ENCODE measurements around the gene UBE2E3.

Gene UBE2E3

GRCh38 chr2:181104512-181105115, 124.2 kb downstream of the UBE2E3 start:
- Histone ChIP-seq H2AFZ (ENCODE audit: low read depth, low read length) (no peak overlapping the region), H3K9ac (ENCODE audit: low read length) (no peak overlapping the region), H2BK120ac (ENCODE audit: low read depth, low read length) (no peak overlapping the region), H2BK15ac (ENCODE audit: low read depth, poor library complexity, severe bottlenecking) (no peak overlapping the region), H3K79me1 (replicated peaks; ENCODE audit: low read length, poor library complexity, severe bottlenecking) (no peaks in the 10 kb centered on the region), H4K8ac (ENCODE audit: low read length) (no peak overlapping the region), H3K27ac (ENCODE audit: low read length, poor library complexity, severe bottlenecking) (no peak overlapping the region), H3K23ac (ENCODE audit: low read length in 2 of 2) (no peak overlapping the region), H2BK12ac (ENCODE audit: low read length in 2 of 2) (no peak overlapping the region), H2AK5ac (ENCODE audit: low read length, severe bottlenecking) (no peak overlapping the region), H2BK5ac (ENCODE audit: low read depth, low read length, poor library complexity, severe bottlenecking) (no peak overlapping the region), H3K27me3 (ENCODE audit: control insufficient read depth in 1 of 2, insufficient read depth in 1 of 2, low read length in 2 of 2) (no peaks in the 10 kb centered on the region), H3K4me1 (ENCODE audit: control insufficient read depth, insufficient read depth, low read depth, low read length) (peaks cover 3% of the 10 kb centered on the region), H3K4me2 (ENCODE audit: low read length, poor library complexity, severe bottlenecking) (no peak overlapping the region), H3K36me3 (ENCODE audit: control insufficient read depth in 1 of 2, insufficient read depth in 2 of 2, low read depth in 1 of 2, low read length in 2 of 2) (no peaks in the 10 kb centered on the region), H4K91ac (ENCODE audit: low read length) (no peak overlapping the region), H3K18ac (ENCODE audit: low read depth in 1 of 2, low read length in 2 of 2) (no peak overlapping the region), H3K9me3 (ENCODE audit: control insufficient read depth, low read length) (no peaks in the 10 kb centered on the region), H3K4ac (ENCODE audit: low read depth in 1 of 2, low read length in 2 of 2) (no peak overlapping the region), H3K14ac (ENCODE audit: low read length in 2 of 2) (no peak overlapping the region), H3K4me3 (ENCODE audit: insufficient read depth in 1 of 2, low read depth in 1 of 2, low read length in 2 of 2) (no peak overlapping the region)
- WGBS = 32% methylated on average over 3 of the region's 7 CpGs
- DNase-seq = peak; percentile 70

- Histone ChIP-seq H3K27ac (ENCODE audit: low read length, poor library complexity, severe bottlenecking) (no peak overlapping the region), H3K79me1 (replicated peaks; ENCODE audit: low read length, poor library complexity, severe bottlenecking) (no peaks in the 10 kb centered on the region), H3K9ac (ENCODE audit: low read length) (no peak overlapping the region), H3K23ac (ENCODE audit: low read length in 2 of 2) (no peak overlapping the region), H3K18ac (ENCODE audit: low read depth in 1 of 2, low read length in 2 of 2) (no peak overlapping the region), H2BK12ac (ENCODE audit: low read length in 2 of 2) (no peak overlapping the region), H2AK5ac (ENCODE audit: low read length, severe bottlenecking) (no peak overlapping the region), H3K4me3 (ENCODE audit: insufficient read depth in 1 of 2, low read depth in 1 of 2, low read length in 2 of 2) (no peak overlapping the region), H3K4me2 (ENCODE audit: low read length, poor library complexity, severe bottlenecking) (no peak overlapping the region), H3K36me3 (ENCODE audit: control insufficient read depth in 1 of 2, insufficient read depth in 2 of 2, low read depth in 1 of 2, low read length in 2 of 2) (no peaks in the 10 kb centered on the region), H2AFZ (ENCODE audit: low read depth, low read length) (no peak overlapping the region), H3K14ac (ENCODE audit: low read length in 2 of 2) (no peak overlapping the region), H4K8ac (ENCODE audit: low read length) (no peak overlapping the region), H4K91ac (ENCODE audit: low read length) (no peak overlapping the region), H2BK15ac (ENCODE audit: low read depth, poor library complexity, severe bottlenecking) (no peak overlapping the region), H2BK5ac (ENCODE audit: low read depth, low read length, poor library complexity, severe bottlenecking) (no peak overlapping the region), H2BK120ac (ENCODE audit: low read depth, low read length) (no peak overlapping the region), H3K4me1 (ENCODE audit: control insufficient read depth, insufficient read depth, low read depth, low read length) (peaks cover 3% of the 10 kb centered on the region), H3K27me3 (ENCODE audit: control insufficient read depth in 1 of 2, insufficient read depth in 1 of 2, low read length in 2 of 2) (no peaks in the 10 kb centered on the region), H3K4ac (ENCODE audit: low read depth in 1 of 2, low read length in 2 of 2) (no peak overlapping the region), H3K9me3 (ENCODE audit: control insufficient read depth, low read length) (no peaks in the 10 kb centered on the region)
- no peak for DNase-seq
- WGBS = no CpG with 5 or more reads among the region's 2 CpGs
Measured at GRCh38 chr2:181105562-181105961, 125.2 kb downstream of the UBE2E3 start.

DNA sequence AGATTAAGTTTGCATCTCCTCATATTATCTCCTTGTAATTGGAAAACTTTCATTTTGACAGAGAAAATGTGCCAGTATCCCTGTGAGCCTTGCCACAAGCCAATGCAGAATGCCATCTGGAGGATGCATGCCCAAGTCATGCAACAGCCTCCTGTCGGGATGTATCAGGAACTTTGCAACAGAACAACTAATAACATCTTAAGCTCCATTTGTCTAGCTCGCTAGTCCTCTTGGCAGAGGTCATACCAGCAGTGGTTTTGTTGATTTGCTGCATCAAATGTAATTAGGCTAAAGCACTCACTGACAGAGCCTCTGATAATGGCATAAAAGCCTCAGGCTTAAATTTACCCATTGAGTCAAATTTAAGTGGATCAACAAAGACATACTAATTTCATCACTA, 125.8 kb downstream of the UBE2E3 start:
- Histone ChIP-seq H2BK12ac (ENCODE audit: low read length in 2 of 2) (no peak overlapping the region), H3K9me3 (ENCODE audit: control insufficient read depth, low read length) (no peaks in the 10 kb centered on the region), H4K91ac (ENCODE audit: low read length) (no peak overlapping the region), H3K18ac (ENCODE audit: low read depth in 1 of 2, low read length in 2 of 2) (no peak overlapping the region), H3K27me3 (ENCODE audit: control insufficient read depth in 1 of 2, insufficient read depth in 1 of 2, low read length in 2 of 2) (no peaks in the 10 kb centered on the region), H3K27ac (ENCODE audit: low read length, poor library complexity, severe bottlenecking) (no peak overlapping the region), H2AK5ac (ENCODE audit: low read length, severe bottlenecking) (no peak overlapping the region), H3K36me3 (ENCODE audit: control insufficient read depth in 1 of 2, insufficient read depth in 2 of 2, low read depth in 1 of 2, low read length in 2 of 2) (no peaks in the 10 kb centered on the region), H2BK15ac (ENCODE audit: low read depth, poor library complexity, severe bottlenecking) (no peak overlapping the region), H3K4me2 (ENCODE audit: low read length, poor library complexity, severe bottlenecking) (no peak overlapping the region), H3K9ac (ENCODE audit: low read length) (no peak overlapping the region), H2AFZ (ENCODE audit: low read depth, low read length) (no peak overlapping the region), H3K23ac (ENCODE audit: low read length in 2 of 2) (no peak overlapping the region), H4K8ac (ENCODE audit: low read length) (no peak overlapping the region), H2BK5ac (ENCODE audit: low read depth, low read length, poor library complexity, severe bottlenecking) (no peak overlapping the region), H3K4me1 (ENCODE audit: control insufficient read depth, insufficient read depth, low read depth, low read length) (peaks cover 3% of the 10 kb centered on the region), H3K4ac (ENCODE audit: low read depth in 1 of 2, low read length in 2 of 2) (no peak overlapping the region), H3K4me3 (ENCODE audit: insufficient read depth in 1 of 2, low read depth in 1 of 2, low read length in 2 of 2) (no peak overlapping the region), H3K79me1 (replicated peaks; ENCODE audit: low read length, poor library complexity, severe bottlenecking) (no peaks in the 10 kb centered on the region), H3K14ac (ENCODE audit: low read length in 2 of 2) (no peak overlapping the region), H2BK120ac (ENCODE audit: low read depth, low read length) (no peak overlapping the region)
- WGBS = 81% methylated on average over 2 of the region's 2 CpGs
- peak; percentile 20 for DNase-seq

DNA sequence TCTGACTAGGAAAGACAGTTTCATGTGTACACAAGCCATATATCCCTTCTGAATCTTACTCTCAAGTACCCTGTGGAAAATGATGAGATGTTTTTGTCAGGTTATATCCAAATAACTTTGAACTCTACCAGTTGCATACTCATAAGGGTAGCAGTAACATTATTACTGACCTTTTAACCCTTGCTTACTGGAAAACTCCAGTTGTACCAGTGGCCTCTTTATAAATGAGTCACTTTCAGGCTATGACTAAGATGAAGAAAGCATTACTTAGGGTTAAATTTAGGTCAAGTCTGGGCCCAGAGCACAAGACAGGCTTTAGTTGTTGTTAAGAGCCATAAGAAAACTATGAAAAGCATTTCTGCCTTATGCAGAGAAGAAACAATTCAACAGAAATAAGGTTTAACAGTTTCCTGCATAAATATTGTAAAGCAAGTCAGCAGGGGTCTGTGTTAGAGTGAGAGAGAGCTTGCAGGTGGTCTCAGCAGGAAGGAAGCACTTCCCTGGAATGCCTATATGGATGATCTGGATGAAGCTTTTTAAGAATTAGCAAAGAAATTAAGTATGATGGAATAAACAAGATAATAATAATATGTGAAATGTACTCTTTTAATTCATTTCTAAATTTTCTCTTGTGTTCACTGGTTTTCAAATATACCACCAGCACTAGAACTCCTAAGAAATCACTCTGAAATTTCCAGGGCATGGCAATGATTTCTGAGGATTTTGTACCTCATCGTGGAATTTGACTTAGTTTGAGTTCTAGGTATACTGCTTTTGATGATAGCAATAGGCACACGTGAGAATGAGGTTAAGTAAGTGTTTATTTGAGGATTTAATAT, 126.6 kb downstream of the UBE2E3 start:
- H3K14ac ChIP-seq (ENCODE audit: low read length in 2 of 2) = no peak overlapping the region
- H4K8ac ChIP-seq (ENCODE audit: low read length) = no peak overlapping the region
- no peak overlapping the region for H2BK12ac ChIP-seq (ENCODE audit: low read length in 2 of 2)
- H3K4me1 ChIP-seq (ENCODE audit: control insufficient read depth, insufficient read depth, low read depth, low read length) = peaks cover 3% of the 10 kb centered on the region
- H3K4me2 ChIP-seq (ENCODE audit: low read length, poor library complexity, severe bottlenecking) = no peak overlapping the region
- H3K27me3 ChIP-seq (ENCODE audit: control insufficient read depth in 1 of 2, insufficient read depth in 1 of 2, low read length in 2 of 2) = no peaks in the 10 kb centered on the region
- peak overlapping the region; percentile 73 for H3K27ac ChIP-seq (ENCODE audit: low read length, poor library complexity, severe bottlenecking)
- H3K79me1 ChIP-seq (replicated peaks; ENCODE audit: low read length, poor library complexity, severe bottlenecking) = no peaks in the 10 kb centered on the region
- 63% methylated on average over 1 of the region's 2 CpGs for WGBS
- H3K9ac ChIP-seq (ENCODE audit: low read length) = peak overlapping the region; percentile 53
- no peaks in the 10 kb centered on the region for H3K9me3 ChIP-seq (ENCODE audit: control insufficient read depth, low read length)
- H2BK15ac ChIP-seq (ENCODE audit: low read depth, poor library complexity, severe bottlenecking) = no peak overlapping the region
- H3K23ac ChIP-seq (ENCODE audit: low read length in 2 of 2) = no peak overlapping the region
- H2AK5ac ChIP-seq (ENCODE audit: low read length, severe bottlenecking) = no peak overlapping the region
- no peak overlapping the region for H3K4me3 ChIP-seq (ENCODE audit: insufficient read depth in 1 of 2, low read depth in 1 of 2, low read length in 2 of 2)
- peak; percentile 92 for DNase-seq
- no peak overlapping the region for H2BK120ac ChIP-seq (ENCODE audit: low read depth, low read length)
- no peak overlapping the region for H4K91ac ChIP-seq (ENCODE audit: low read length)
- no peaks in the 10 kb centered on the region for H3K36me3 ChIP-seq (ENCODE audit: control insufficient read depth in 1 of 2, insufficient read depth in 2 of 2, low read depth in 1 of 2, low read length in 2 of 2)
- no peak overlapping the region for H2BK5ac ChIP-seq (ENCODE audit: low read depth, low read length, poor library complexity, severe bottlenecking)
- no peak overlapping the region for H3K4ac ChIP-seq (ENCODE audit: low read depth in 1 of 2, low read length in 2 of 2)
- no peak overlapping the region for H2AFZ ChIP-seq (ENCODE audit: low read depth, low read length)
- no peak overlapping the region for H3K18ac ChIP-seq (ENCODE audit: low read depth in 1 of 2, low read length in 2 of 2)

Data from mesenchymal stem cell (in vitro differentiated cells and primary cell).